SIG-M5 (cell line): ENCODE measurements around the gene PAIP1.
"Not testable (repeated sequence)": the region's sequence is repeated elsewhere in the genome, so short reads cannot be mapped to it uniquely, and the experiment has no call there.

Experiments used
- DNase-seq: peaks from one replicate; lab custom pipeline; 2025; lab: John Stamatoyannopoulos, UW

Gene PAIP1

DNA sequence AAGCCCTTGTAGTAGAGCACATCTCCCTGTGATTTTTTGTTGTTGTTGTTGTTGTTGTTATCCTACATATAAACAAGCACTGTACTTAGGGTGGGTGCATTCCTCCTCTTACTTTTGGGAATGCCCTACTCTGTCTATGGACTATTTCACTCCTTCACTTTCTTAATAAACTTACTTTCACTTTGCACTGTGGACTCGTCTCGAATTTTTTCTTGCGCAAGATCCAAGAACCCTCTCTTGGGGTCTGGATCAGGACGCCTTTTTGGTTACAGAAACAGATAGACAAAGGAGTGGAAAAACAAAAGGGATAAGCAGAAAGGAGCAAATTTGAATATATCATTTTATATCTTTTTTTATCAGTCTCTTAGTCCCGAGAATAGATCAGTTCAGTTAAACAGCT lies 14.4 kb upstream of the PAIP1 start:
- DNase-seq = no peak

- DNase-seq = no peak
These were observed 13.7 kb upstream of the PAIP1 start for GRCh38 chr5:43570450-43571158.

GRCh38 chr5:43569236-43569746 lies 12.4 kb upstream of the PAIP1 start:
- no peak for DNase-seq

DNA sequence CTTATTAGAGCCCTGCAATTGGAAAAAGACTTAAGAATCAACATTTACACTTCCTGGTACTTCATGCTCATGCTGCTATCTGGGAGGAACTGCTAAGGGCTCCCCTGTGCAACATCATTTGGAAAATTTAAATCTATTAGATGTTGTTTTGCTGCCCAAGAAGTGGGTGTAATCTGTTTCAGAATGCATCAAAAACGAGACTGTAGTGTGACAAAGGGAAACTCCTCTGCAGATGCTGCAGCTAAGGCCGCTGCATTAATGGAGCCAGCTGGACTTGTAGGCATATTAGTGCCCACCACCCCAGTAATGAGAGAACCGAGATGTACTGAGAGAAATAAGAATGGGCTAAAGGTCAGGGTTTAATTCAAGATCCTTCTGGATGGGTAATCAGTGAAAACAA lies 11.1 kb upstream of the PAIP1 start:
- no peak for DNase-seq

GRCh38 chr5:43565043-43565442 lies 8.2 kb upstream of the PAIP1 start:
- no peak for DNase-seq

- DNase-seq = no peak
These were observed 7.5 kb upstream of the PAIP1 start for GRCh38 chr5:43564289-43564850.

DNA sequence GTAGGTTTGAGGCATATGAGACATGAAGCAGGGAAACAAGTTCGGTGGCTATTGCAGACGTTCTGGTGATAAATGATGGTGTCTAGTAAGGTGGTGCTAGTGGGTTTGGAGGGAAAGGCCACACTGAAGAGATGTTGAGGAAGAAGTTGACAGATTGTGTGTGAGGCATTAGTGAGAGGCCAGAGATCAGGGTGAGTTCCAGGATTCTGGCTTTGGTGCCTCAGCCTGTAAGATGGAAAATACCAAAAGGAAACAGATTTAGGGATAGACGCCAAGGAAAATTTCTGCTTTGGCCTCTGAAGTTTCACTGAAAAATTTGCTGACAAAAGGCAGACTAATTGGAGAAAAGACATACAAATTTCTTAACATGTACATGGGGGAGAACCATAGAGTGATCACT lies 6.4 kb upstream of the PAIP1 start:
- no peak for DNase-seq

DNA sequence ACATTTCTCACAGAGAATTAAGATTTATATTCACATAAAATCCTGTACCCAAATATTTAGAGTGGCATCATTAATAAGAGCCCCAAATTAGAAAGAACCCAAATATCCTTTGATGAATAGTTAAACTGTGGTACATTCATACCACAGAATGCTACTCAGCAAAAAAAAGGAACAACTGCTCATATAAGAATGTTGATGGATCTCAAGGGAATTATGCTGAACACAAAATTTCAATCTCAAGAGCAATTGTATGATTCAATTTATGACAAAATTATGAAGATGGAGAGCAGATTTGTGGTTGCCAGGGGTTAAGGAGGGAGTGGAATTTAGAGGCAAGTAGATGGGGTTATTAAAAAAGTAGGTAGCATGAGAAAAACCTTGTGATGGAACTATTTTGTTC lies 4.5 kb upstream of the PAIP1 start:
- no peak for DNase-seq

DNA sequence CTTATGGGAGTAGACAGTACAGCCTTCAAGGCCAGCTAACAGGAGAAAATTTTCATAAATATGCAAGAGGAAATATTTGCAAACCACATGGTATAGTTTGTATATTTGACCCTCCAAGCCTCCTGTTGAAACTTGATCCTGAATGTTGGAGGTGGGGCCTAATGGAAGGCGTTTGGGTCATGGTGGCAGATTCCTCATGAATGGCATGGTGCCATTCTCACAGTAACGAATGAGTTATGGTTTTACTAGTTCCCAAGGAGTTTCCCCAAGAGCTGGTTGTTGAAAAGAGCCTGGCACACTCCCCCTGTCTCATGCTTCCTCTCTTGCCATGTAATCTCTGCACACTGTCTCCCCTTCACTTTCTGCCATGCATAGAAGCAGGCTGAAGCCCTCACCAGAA lies 3.3 kb upstream of the PAIP1 start:
- no peak for DNase-seq

GRCh38 chr5:43556607-43556856 lies 345 bp downstream of the PAIP1 start:
- not testable (repeated sequence) for DNase-seq

GRCh38 chr5:43555895-43556606 lies 826 bp downstream of the PAIP1 start:
- DNase-seq = no peak

GRCh38 chr5:43554497-43554896 lies 2.4 kb downstream of the PAIP1 start:
- no peak for DNase-seq

DNA sequence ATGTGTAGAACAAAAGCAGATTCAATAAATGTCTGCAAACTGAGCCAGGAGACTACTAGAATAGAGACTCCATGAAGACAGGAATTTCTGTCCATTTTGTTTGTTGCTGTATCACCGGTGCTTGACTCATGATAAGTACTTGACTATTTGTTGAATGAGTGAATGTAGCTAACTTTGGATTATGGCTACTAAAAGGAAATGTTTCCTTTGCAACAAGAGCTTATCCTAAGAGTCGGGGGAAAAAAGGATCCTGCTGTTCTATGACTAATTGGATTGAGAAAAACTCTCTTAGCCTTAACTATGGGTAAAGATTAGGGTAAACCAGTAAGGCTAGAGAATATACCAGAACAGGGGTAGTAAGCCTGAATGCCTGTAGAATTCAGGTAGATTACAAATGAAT lies 3.5 kb downstream of the PAIP1 start:
- DNase-seq = no peak

GRCh38 chr5:43551731-43552130 lies 5.1 kb downstream of the PAIP1 start:
- DNase-seq = no peak

GRCh38 chr5:43549272-43549671 lies 7.6 kb downstream of the PAIP1 start:
- not testable (repeated sequence) for DNase-seq

DNA sequence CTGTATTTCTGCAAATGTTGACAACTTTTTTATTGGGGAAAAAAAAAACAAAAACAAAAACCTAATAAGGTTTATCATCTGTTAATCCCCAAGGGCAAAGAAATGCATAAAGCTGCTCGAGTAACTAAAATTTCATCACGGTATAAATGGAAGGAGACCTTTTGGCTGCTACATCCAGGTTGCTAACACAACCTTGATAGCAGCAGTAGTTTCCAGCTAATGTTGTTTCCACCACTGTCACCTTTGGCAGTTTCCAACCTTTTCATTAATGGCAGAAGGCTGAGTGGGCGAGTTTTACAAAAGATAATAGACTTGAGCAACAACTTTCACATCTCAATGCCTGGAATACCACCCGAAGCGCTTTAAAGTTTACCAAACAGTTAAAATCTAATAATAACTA lies 8.5 kb downstream of the PAIP1 start:
- no peak for DNase-seq

DNA sequence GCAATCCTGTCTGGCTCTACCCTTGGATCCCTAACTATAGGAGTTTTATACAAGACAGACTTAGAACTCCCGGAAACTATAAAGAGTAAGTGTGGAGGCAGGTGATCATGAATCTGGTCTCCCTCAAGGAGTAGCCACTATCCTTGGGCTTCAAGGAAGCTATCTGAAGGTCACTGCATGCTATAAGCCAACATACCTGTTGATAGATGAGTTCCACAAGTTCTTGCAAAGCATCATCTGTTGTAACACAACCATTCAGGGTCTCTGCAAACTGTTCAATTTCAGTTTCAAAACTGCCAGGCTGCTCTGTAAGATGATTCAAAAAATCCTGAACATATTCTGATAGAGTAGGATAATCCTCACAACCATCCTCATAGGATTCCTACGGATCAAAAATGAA lies 9.3 kb downstream of the PAIP1 start:
- DNase-seq = no peak

DNA sequence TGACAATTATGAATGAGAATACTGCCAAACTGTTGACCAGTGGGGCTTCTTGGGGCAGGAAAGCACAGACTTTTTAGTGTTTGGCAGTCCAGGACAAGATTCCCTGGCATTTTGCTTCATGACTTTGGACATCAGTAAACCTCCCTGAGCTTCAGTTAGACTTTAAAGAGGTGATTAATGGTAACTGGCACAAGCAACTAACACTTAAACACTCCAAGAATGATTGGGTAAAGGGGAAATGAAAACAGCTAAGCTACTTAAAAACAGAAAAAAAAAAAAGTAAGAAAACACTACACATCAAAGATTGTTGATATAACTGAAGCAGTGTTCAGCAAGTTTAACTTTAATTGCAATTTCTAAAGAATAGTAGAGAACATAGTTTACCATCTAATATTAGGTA lies 13.4 kb downstream of the PAIP1 start:
- no peak for DNase-seq

DNA sequence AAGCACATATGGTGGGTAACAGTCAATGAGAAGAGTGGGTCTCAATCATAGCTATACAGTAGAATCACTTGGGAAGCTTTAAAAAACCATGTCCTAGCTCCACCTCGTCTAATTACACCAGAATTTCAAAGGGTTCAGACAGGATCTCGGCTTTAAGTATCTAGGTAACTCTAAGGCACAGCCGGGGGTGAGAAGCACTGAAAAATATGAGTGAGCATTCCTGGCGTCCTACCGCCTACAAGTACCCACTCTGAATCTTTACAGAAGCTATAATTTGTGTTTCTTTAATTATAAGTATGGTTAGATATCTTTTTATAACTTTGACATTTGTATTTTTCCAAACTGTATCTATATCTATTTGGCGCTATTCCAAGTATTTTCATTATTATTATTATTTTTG lies 16.1 kb downstream of the PAIP1 start:
- DNase-seq = no peak

GRCh38 chr5:43536972-43537371 lies 19.9 kb downstream of the PAIP1 start:
- DNase-seq = no peak

- no peak for DNase-seq
These were observed 23.2 kb downstream of the PAIP1 start for GRCh38 chr5:43533646-43534045.

DNA sequence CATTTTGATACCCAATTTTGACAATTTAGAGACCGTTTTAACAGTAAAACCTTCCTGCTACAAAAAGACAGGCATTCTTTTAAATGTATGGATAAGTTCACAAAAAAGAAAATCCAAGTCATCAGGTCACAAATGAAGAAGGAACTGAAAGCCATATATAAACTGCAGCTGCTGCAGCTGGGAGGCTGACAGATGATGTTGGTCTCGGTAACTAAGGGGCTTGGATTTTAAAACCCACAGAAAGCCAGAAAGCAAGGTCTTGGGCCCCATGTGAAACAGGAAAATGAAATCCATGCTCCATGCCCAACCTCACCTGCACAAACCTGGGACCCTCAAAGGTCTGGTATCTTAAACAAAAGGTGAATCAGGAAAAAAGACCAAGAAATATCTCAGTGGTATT lies 26.2 kb downstream of the PAIP1 start:
- DNase-seq = no peak

DNA sequence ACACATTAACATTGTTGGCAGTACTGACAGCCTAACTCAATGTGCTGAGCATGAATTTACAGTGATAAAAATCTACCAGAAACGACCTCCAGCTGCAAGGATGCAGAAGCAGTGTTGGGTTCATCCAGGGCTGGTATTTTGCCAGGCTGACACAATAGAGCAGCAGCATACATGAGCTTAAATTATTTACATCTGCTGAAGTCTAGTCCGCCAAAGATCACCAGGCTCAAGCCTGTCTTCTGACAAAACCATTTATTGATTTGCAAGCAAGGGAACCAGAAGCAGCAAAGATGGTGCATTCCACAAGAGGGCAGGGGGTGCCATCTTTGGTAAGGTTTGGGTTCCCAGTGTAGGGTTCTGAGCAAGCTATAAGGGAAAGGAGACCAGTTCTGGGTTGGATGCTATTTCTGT lies 33.2 kb downstream of the PAIP1 start:
- no peak for DNase-seq

- no peak for DNase-seq
These were observed 36.3 kb downstream of the PAIP1 start for GRCh38 chr5:43520615-43521014.
